Stimulated activated CD4-positive, alpha-beta T cell treated with anti-CD3 and anti-CD28 coated beads, Interleukin-15, amount 100 ng/mL, for 1 hour (primary cell): ENCODE data around the gene FALEC.

Source experiments
- DNase-seq, 2 donors: peaks; one replicate each; pipeline ENCODE4 v3.0.0-alpha.2; 2020; ENCODE audit warnings: low read depth in 1 of 2, low spot score in 1 of 2

The FALEC gene

DNA sequence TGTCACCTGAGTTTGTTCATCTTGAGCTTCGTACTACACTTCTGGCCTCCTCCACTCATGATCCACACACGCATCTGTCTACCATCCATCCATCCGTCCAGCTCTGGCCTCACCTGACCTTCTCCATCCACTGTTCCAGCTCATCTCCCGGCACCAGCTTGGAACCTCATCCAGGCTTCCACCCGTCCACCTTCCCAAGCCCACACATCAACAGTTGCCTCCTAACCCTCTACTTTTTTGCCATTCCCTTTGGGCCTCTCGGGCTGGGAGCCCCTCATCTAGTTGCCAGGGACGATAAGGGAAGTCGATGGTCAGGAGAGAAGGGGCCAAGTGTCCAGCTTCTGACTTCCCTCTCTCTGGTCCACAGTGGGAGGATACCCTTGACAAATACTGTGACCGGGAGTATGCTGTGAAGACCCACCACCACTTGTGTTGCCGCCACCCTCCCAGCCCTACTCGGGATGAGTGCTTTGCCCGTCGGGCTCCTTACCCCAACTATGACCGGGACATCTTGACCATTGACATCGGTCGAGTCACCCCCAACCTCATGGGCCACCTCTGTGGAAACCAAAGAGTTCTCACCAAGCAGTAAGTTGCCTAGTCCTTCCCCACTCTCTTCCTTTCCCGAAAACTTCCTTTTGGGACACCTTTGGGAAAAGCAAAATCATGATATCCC, 3.4 kb upstream of the FALEC start:
- no peak for DNase-seq

GRCh38 chr1:150512846-150513245, 2.7 kb upstream of the FALEC start:
- no peak for DNase-seq

GRCh38 chr1:150513351-150513791, 2.2 kb upstream of the FALEC start:
- DNase-seq = no peak

DNA sequence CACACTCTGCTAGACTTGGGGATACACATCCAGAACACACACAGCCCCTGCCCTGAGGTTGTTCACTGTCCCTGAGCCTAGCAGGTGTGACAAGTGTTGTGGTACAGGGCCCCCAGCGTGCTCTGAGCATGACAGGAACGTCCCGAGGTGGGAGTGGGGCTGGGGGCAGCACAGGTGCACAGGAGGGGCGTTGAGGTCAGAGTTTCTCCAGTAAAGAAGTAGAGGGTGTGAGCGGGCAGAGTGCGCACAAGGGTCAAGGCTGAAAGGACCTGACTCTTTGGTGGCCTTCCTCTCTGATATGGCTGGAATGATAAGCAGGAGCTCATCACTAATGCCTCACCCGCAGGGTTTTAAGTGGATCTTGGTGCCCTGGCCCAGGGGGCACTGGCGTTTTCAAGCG, 1.3 kb upstream of the FALEC start:
- DNase-seq = no peak

DNA sequence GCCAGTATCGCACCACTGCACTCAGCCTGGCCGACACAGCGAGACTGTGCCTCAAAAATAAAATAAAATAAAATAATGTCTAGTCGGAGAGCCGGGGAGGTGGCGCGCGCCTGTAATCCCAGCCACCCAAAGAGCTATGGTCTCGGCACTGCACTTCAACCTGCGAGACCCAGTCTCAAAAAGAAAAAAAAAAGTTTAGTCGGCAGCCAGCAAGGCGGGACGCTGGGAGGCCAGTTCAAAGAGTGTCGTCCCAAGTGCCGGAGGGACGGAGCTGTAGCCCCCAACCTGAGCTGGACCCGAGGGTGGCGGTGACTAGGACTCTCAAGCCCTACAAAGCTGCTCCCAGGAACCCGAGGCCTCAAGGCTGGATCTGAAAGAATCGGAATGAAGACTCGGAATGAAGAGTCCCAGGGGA, 632 bp upstream of the FALEC start:
- no peak for DNase-seq

GRCh38 chr1:150516050-150516591, 569 bp downstream of the FALEC start:
- DNase-seq = no peak

DNA sequence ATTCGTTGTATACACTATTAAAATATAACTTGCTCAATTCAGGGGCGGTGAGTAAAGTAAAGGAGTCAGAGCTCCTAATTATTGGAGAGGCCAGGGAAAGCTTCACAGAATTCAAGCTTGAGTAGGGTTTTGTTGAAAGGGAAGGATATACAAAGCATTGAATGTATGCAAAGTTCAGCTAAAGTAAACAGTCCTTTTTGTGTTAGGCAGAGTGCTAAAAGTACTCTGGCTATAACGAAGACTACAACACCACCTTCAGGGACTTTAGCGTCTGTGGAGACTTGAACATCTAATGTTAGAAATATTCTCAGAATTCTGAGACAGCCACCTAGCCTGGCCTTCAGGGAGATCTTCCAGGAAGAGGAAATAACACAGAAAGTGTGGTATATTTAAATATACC, 1.1 kb downstream of the FALEC start:
- DNase-seq = no peak

- no peak for DNase-seq
Observed at GRCh38 chr1:150521196-150521968, 5.8 kb downstream of the FALEC start.

- DNase-seq = no peak
Observed at GRCh38 chr1:150525348-150525747, 9.8 kb downstream of the FALEC start.

GRCh38 chr1:150528196-150528595, 12.6 kb downstream of the FALEC start:
- no peak for DNase-seq

DNA sequence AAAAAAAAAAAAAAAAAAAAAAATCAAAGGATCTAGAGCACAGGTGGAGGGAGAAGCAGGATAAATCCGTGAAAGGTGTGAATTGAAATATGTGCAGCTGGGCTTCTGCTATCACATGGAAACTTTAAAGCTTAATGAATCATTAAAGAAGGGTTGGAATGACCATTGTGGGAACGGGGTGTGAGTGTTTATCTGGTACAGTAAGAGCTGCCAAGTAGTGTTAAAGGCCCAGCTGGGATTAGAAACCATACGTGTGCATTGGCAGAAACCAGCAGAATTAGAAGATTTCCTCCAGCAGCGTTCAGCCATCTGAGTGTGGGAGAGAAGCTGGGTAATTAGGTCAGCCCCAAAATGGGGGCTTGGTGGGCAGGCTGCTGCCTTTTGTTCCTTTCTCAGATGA, 13.5 kb downstream of the FALEC start:
- no peak for DNase-seq

- no peak for DNase-seq
Observed at GRCh38 chr1:150530491-150531159, 15.1 kb downstream of the FALEC start.

DNA sequence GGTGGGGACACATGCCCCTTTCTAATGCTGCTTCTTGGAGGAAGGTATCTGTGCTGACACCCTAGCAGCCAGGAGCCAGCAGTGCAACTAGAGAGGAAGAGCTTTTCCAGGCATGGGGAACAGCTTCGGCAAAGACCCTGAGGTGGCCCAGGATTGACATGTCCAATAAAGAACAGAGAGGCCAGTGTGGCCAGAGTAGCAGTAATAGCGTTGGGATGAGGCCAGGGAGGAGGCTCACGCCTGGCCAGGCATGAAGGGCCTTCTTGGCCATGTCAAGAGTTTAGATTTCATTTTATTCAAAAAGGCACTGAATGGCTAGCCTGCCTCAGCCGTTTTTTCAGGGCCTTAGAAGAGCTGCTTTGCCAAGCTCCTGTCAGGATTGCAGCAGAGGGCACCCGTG, 17.3 kb downstream of the FALEC start:
- DNase-seq = no peak

- DNase-seq = no peak
Observed at GRCh38 chr1:150534002-150534401, 18.4 kb downstream of the FALEC start.

DNA sequence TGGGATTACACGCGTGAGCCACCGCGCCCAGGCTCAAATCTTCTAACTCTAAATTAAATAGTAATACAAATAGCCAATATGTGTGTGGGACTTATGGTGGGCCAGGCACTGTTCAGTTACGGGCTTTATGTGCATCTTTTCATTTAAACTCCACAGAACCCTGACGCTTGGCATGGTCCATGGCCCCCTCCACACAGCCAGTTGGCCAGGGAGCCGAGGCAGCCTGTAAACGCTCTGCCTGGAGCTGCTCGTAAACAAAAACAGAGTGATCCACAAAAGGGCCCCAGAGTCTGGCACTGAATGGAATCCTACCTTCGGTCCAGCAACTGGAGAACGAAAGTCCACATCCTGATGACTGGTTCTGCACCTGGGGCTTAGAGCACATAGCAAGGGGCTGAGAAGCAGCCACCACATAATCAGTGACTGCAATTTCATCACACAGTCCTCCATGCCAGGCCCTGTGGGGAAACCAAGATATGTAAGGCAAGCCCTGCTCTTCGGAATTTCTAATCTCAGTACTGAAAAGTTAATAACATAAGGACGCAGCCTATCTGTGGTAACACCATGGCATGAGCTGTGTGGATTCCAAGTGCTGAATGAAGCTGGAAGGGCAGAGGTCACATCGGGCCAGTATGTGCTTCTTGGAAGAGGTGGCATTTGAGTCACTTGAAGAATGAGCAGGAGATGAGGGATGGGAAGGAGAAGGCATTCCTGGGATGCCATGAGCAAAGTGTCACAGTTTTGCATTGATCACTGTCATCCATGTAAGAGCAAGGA, 20.1 kb downstream of the FALEC start:
- no peak for DNase-seq

GRCh38 chr1:150536836-150537731, 21.5 kb downstream of the FALEC start:
- no peak for DNase-seq

- DNase-seq = no peak
Observed at GRCh38 chr1:150537732-150538684, 22.5 kb downstream of the FALEC start.

- DNase-seq = no peak
Observed at GRCh38 chr1:150543500-150544143, 28.1 kb downstream of the FALEC start.
